ENCODE results near the gene PSTPIP1.

The PSTPIP1 gene

GRCh38 chr15:76978522-76979330, 16.2 kb upstream of the PSTPIP1 start:
- DNase-seq = no peak

GRCh38 chr15:76979331-76979925, 15.5 kb upstream of the PSTPIP1 start:
- no peak for DNase-seq

- no peak for DNase-seq
Observed at GRCh38 chr15:76979996-76980520, 14.9 kb upstream of the PSTPIP1 start.

- DNase-seq = no peak
Observed at GRCh38 chr15:76982356-76982755, 12.6 kb upstream of the PSTPIP1 start.

- no peak for DNase-seq
Observed at GRCh38 chr15:76982756-76983155, 12.2 kb upstream of the PSTPIP1 start.

GRCh38 chr15:76983590-76984375, 11.1 kb upstream of the PSTPIP1 start:
- DNase-seq = no peak

GRCh38 chr15:76986743-76987142, 8.2 kb upstream of the PSTPIP1 start:
- DNase-seq = no peak

GRCh38 chr15:76987276-76987675, 7.7 kb upstream of the PSTPIP1 start:
- DNase-seq = no peak

- DNase-seq = peak; percentile 76 to 84
Observed at GRCh38 chr15:76987896-76988860, 6.7 kb upstream of the PSTPIP1 start.

GRCh38 chr15:76988867-76989780, 5.8 kb upstream of the PSTPIP1 start:
- DNase-seq = peak in 1 of 2 experiments; percentile 47

GRCh38 chr15:76991048-76991447, 3.9 kb upstream of the PSTPIP1 start:
- DNase-seq = no peak

- no peak for DNase-seq
Observed at GRCh38 chr15:76991741-76992645, 2.9 kb upstream of the PSTPIP1 start.

GRCh38 chr15:76993114-76993725, 1.7 kb upstream of the PSTPIP1 start:
- DNase-seq = no peak

- DNase-seq = peak; percentile 74 to 81
Observed at GRCh38 chr15:76994001-76994400, 925 bp upstream of the PSTPIP1 start.

GRCh38 chr15:76994496-76994895, 430 bp upstream of the PSTPIP1 start:
- DNase-seq = peak in 1 of 2 experiments; percentile 40

- DNase-seq = no peak
Observed at GRCh38 chr15:76996076-76996525, 1.2 kb downstream of the PSTPIP1 start.

GRCh38 chr15:76996526-76997401, 1.8 kb downstream of the PSTPIP1 start:
- peak; percentile 71 to 78 for DNase-seq

- DNase-seq = no peak
Observed at GRCh38 chr15:76998663-76999285, 3.8 kb downstream of the PSTPIP1 start.

All from activated CD4-positive, alpha-beta T cell treated with anti-CD3 and anti-CD28 coated beads, Interleukin-2, amount 50 U/mL, for 48 hours (primary cell).